Right forelimb (tissue), 1 donor: ENCODE measurements around the gene GPS1.

Experiments
- DNase-seq: peaks from one replicate; pipeline ENCODE4 v3.0.0-alpha.2; 2018

Gene GPS1

GRCh38 chr17:82060614-82061013 is 8.9 kb downstream of the GPS1 start:
- DNase-seq = no peak

DNA sequence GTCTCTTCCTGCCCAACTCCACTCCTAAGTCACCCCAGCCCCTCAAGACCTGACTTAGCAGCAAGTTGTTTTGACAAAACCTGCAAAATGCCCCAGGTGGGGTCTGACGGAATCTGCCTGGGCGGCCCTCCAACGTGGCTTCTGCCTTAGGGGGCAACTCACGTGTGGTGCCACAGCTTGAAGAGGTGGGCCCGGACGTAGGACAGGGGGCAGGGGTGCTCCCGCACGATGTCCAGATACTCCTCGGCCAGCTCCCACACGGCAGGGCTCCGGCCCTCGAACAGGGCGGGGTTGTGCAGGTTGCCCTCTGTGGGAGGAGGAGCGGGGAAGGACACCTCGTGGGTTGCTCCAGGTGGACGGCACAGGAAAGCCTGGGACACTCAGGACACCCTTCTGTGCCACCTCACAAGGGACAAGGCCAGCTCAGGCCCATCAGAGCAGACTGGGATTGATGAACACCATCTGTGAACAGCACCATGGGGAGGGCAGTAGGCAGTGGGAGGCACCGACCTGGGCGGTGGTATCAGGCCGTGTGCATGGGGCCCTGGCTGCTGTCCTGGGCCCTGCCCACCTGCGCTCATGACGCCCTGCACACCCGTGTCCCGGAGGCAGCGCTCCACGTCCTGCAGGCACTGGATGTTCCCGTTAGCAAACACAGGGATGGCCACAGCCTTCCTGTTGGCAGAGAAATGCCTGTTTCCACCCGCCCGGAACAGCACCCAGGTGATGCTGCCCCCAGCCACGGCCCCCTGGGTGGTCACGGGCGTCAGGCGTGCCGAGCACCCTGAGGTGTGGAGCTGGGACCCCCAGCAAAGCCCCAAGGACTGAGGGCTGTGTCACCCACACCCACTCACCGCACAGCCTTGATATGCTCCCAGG is 9.6 kb downstream of the GPS1 start:
- DNase-seq = no peak

DNA sequence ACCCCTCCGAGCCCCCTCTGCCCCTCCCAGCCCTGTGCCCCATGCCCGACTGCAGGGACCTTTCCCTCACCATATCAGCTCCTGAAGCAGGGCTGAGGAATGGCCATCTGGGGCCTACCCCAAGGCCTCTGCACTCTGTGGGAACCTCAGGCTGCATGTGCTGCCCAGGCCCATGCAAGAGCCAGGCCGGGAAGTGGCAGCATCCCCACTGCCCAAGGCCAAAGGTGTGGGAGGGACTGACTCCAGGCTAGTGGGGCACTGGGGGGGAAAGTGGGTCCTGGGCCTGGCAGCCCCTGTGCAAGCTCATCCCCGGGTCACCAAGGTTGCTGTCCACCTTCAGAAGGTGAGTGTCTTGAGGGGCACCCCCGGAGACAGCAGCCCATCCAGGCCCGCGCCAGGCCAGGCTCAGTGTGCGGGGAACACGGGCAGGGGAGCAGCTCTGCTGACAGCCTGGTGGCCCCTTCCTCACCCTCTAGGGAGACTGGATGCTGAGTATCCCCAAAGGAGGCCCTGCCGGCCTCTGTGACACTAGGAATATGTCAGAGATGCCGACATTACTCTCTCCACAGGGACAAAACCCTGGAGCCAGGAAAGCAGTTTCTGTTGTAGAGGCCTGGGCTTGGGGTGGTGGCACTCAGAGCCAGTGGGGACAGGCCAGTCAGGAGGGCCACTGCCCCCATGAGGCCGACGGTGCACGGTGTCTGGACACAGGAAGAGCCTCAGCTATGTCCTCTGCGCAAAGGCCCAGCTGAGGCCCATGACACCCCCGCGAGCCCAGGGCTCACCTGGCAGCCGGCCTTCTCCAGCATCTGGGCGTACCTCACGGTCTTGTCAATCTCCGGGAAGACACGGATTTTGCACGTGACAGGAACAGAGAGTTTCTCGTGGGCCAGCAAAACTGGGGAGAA is 10.6 kb downstream of the GPS1 start:
- DNase-seq = no peak

- DNase-seq = no peak
Observed at GRCh38 chr17:82062984-82063368, 11.3 kb downstream of the GPS1 start.

GRCh38 chr17:82063424-82064415 is 12.0 kb downstream of the GPS1 start:
- DNase-seq = no peak

DNA sequence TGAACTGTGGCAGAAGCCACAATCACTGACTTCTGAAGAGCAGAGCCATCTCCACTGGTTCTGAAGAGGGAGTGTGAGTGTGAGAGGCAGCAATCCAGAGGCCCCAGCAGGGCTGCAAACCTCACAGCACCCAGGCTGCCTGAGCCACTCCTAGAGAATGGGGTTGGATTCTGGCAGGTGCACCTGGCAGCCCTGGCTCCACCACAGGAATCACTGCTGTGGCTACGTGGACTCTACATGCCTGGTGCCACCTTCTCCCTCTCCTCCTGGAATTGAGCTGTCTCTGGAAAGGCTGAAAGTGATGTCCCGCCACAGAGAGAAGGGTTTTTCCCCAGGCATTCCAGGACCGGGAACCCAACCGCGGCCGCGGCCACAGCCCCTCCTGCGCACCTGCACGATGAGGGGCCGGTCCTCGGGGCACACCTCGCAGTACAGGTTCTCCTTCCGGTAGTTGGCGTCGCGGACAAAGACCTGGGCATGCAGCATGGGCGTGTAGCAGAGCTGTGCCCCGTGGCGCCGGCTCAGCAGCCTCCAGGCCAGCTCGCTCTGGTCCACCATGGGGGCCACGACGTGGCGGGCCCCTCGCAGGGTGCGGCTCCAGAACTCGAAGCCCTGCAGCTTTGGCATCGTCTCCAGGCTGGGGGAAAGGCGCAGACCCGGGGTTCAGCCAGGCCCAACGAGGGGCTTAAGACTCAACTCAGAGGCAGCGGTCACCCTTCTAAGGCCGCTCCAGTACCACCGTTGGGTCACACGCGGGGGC is 12.9 kb downstream of the GPS1 start:
- DNase-seq = no peak

- DNase-seq = no peak
Observed at GRCh38 chr17:82065193-82065637, 13.5 kb downstream of the GPS1 start.

GRCh38 chr17:82065638-82066303 is 14.1 kb downstream of the GPS1 start, which contains the start of gene DUS1L:
DUS1L (minus strand) TSS chr17:82065804; CDS start chr17:82065059, 745 bp downstream.
- peak; percentile 81 for DNase-seq

DNA sequence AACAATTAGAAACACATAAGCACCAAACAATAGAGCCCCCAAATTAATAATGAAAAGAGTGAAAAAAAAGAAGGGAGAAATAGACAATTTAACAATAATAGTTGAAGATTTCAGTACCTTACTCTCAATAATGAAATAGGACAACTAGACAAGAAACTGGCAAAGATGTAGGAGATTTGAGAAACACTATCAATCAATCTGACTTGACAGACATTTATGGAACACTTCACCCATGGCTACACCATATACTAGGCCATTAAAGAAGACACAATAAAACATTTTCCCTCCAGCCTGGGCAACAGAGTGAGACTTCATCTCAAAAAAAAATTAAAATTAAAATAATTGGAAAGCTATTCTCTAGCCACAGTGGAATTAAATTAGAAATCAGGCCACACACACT is 18.9 kb downstream of the GPS1 start:
- no peak for DNase-seq

DNA sequence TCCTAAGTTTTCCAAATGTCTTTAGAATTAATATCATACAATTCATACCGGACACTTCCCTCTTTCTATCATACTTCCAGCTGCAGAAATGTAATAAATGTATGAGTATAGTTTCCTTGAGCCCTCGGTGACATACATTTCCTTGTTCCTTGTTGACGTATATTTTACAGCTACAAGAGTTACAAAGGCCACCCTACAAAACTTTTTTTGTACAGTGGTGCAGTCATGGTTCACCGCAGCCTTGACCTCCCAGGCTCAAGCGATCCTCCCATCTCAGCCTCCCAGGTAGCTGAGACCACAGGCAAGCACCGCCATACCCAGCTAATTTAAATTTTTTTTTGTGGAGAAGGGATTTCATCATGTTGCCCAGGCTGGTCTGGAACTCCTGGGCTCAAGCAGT is 21.1 kb downstream of the GPS1 start:
- DNase-seq = no peak

GRCh38 chr17:82073446-82073845 is 21.7 kb downstream of the GPS1 start:
- no peak for DNase-seq

- no peak for DNase-seq
Observed at GRCh38 chr17:82076018-82076784, 24.5 kb downstream of the GPS1 start.

- no peak for DNase-seq
Observed at GRCh38 chr17:82076785-82077591, 25.3 kb downstream of the GPS1 start.

DNA sequence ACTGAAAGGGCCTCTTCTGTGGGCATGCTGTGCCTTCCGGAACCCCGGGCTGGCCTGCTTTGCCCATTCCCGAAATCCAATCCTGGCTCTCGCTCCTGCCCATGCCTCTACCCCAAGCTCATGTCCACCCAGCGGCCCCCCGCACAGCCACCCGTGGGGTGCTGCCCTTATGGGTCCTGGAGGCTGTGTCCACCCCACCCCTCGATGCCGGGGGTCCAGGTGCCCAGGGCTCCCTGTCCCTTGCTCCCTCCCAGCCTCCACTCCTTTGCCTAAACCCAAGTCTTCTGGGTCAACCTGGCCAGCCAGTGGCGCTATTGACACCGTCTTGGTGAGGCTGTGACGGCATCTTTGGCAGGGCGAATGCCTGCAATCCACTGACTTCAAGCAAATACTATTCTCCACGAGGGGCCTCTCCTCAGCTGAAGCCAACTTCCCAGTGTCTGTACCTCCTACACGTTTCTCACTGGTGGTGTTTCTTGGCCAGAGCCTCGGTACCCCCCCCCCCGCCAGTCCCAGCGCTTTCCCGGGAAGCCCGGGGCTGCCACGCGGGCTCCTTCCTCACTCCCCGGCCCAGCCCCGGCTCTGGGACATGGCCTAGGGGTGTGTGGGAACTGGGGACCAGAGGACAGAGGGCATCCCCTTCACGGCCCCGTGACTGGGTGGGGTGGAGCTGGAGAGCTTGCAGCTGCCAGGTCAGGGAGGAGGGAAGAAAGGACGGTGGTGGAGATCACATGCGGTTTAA is 26.1 kb downstream of the GPS1 start:
- no peak for DNase-seq

DNA sequence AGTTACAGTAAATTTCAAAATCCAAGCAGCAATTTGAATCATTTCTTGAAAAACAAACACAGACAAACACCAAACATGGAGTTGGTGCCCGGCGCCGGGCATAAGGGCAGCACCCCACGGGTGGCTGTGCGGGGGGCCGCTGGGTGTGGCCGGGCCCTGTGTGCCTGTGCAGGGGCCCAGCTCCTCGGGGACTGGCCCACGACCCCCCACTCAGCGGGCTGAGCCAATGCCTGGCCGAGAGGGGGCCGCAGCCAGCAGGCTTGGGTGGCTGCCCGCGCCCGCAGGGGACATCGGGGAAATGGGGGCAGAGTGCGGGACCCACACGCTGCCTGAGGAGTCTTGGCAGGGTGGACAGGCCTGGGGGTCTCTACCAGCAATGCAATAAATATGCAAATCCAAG is 26.7 kb downstream of the GPS1 start:
- no peak for DNase-seq

- DNase-seq = no peak
Observed at GRCh38 chr17:82079001-82079677, 27.4 kb downstream of the GPS1 start.

DNA sequence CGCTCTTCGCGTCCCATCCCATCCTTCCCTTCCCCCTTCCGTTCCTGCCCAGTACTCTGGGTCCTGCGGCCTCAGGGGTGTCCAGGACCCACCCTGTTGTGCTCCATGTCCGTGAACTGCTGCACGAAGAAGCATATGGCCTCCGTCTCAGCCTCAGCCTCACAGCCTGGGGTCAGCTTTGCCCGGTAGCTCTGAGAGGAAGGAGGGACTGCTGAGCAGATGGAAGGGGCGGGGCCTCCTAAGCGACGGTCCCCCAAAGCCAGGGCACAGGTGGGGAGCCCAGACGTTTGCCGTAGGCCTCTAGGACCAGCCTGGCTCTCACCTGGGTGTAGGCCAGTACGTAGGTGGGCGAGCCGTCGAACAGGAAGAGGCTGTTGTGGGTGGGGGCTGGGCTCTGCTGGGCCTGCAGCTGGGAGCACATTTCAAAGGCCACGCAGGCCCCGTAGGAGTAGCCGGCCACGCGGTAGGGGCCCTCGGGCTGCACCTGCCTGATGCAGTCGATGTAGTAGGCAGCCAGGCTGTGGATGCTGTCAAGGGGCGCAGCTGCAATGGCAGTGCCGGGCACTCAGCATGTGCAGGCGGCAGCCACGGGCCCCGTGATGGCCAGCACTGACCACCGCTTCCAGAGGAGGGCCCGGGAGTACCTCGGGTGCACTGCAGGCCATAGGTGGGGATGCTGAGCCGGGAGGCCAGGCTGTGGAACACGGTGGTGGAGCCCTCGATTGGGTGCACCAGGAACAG is 28.5 kb downstream of the GPS1 start:
- no peak for DNase-seq
